Adrenal gland (tissue), 12 donors: ENCODE results near the gene EVPL. TPM values are rescaled to one million over a fixed set of nuclear protein-coding genes. Genes with fewer than 3 reads are reported as not detected.

Experiments used
- DNase-seq, 7 donors: peaks; one replicate each; pipeline ENCODE4 v3.0.0-alpha.2; 2019 to 2020
- H3K27ac ChIP-seq, 5 donors: fragments of 200-600 bp; sonication (generic) in 4 of 5; 1 replicate in 3 of 5; 2 replicates in 2 of 5; pipeline versions ENCODE4 v1.5.1 to v1.8.0; 2016 to 2020; ENCODE audit warnings: mild to moderate bottlenecking in 1 of 5
- H3K27me3 ChIP-seq: fragments of 200-600 bp; 2 replicates; pipeline ENCODE4 v1.8.0; 2021
- H3K36me3 ChIP-seq, 2 donors: fragments of 200-600 bp; replicated peaks in 1 of 2; 1 replicate in 1 of 2; 2 replicates in 1 of 2; pipeline versions ENCODE4 v1.5.1 to v1.8.0; 2018 to 2022
- H3K4me1 ChIP-seq, 2 donors: fragments of 200-600 bp; replicated peaks in 1 of 2; 1 replicate in 1 of 2; 2 replicates in 1 of 2; pipeline versions ENCODE4 v1.5.1 to v1.8.0; 2018 to 2021
- H3K4me3 ChIP-seq, 4 donors: fragments of 200-600 bp; sonication (generic) in 3 of 4; one replicate each; pipeline ENCODE4 v1.5.1; 2016 to 2018
- H3K9me3 ChIP-seq, 3 donors: fragments of 200-600 bp; sonication (generic) in 1 of 3; replicated peaks in 1 of 3; 1 replicate in 2 of 3; 2 replicates in 1 of 3; pipeline versions ENCODE4 v1.5.1 to v1.8.0; 2016 to 2021
- POLR2A ChIP-seq, 2 donors: fragments of 450-650 bp; IDR thresholded peaks; one replicate each; pipeline ENCODE4 v1.6.1; 2017; ENCODE audit warnings: antibody characterized with exemption in 2 of 2, mild to moderate bottlenecking in 2 of 2, moderate library complexity in 1 of 2
- WGBS, 4 donors: extraction: QIAGEN DNeasy Blood & Tissue Kit in 2 of 4; methylation state at CpG; one replicate each; pipeline versions ENCODE4 v1.1.5 to v1.1.7; 2013 to 2017; 5-methylcytosine and 5-hydroxymethylcytosine counted together
- intact Hi-C, 2 donors: fragments of 100-400 bp; cut with DNase I; formaldehyde crosslinking; loops; one replicate each; pipeline versions ENCODE4 v1.14.1 to v1.15.0; 2022 to 2023
- polyA plus RNA-seq, 3 donors: library from polyadenylated mRNA; stranded (reverse); fragments of 200-250 nt in 2 of 3; fragments of 350-450 nt in 1 of 3; fragmentation: Illumina TruSeq in 1 of 3; extraction: RNeasy Lipid Tissue Mini Kit (QIAGEN cat#74804) in 1 of 3; gene quantifications; one replicate each; pipeline ENCODE4 v1.2.3, GENCODE V29; 2013 to 2014
- total RNA-seq, 9 donors: library from RNA; depleted of rRNA in 4 of 9; stranded (reverse); fragments of >200 nt in 4 of 9; fragments of 120-200 nt in 1 of 9; fragmentation: NEBNext Ultra II Directional in 1 of 9; extraction: Animal tissue kit (Norgen Biotek cat#: 25700) in 1 of 9; gene quantifications; one replicate each; pipeline versions ENCODE4 v1.1.0 to v1.2.4, GENCODE V29; 2013 to 2023
- TF ChIP-seq, protein P1 (sequence below), 6 experiments: fragments of 450-650 bp in 4 of 6; fragments of 200-600 bp in 2 of 6; sonication (generic) in 1 of 6; IDR thresholded peaks; 1 replicate in 5 of 6; 2 replicates in 1 of 6; pipeline versions ENCODE4 v1.5.1 to v1.8.0; 2016 to 2021; ENCODE audit warnings: antibody characterized with exemption in 6 of 6, mild to moderate bottlenecking in 2 of 6, moderate library complexity in 1 of 6
- donor health status: healthy with polysubstance abuse.
- donor health status: Bipolar disorder and iron deficiency.
- donor health status: DM: yes; HTN: yes; CAD: no.
- donor health status: DM: no; HTN: no; CAD: no.
- donor health status: DM: no; HTN: no; CAD: no.
- donor health status: DM: yes; HTN: yes; CAD: no.

Gene EVPL
- total and polyA plus RNA-seq, 12 donors = under 0.01 to 1.8 (median 0.27) TPM; not detected in 2

DNA sequence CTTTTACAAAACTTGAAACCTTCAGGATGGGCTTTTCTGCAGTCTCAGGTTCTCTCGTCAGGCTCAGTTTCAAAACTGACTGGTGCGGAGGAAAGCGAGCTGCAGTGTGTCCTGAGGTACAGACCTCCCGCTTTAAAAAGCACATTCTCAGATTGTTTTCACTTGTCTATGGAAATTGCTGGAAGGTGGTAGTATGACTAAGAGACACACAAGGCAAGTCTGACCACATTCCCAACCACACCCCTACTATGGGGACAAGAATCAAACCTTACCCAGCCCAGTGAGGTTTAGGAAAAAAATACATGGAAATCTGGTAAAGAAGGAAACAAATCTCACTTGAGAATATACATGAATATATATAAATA, 27.0 kb upstream of the EVPL start:
- Histone ChIP-seq H3K9me3 (no peaks in the 10 kb centered on the region), H3K36me3 (peaks cover 0 to 93% of the 10 kb centered on the region in 2 donors), H3K27me3 (no peaks in the 10 kb centered on the region), H3K4me3 (no peak overlapping the region), H3K27ac (no peak overlapping the region), H3K4me1 (no peaks in the 10 kb centered on the region)
- DNase-seq = no peak
- WGBS, 4 donors = 96 to 100% (median 97%) methylated on average over 4 of the region's 4 CpGs
- intact Hi-C loops = no loop called here
- TF ChIP-seq, protein P1, sequence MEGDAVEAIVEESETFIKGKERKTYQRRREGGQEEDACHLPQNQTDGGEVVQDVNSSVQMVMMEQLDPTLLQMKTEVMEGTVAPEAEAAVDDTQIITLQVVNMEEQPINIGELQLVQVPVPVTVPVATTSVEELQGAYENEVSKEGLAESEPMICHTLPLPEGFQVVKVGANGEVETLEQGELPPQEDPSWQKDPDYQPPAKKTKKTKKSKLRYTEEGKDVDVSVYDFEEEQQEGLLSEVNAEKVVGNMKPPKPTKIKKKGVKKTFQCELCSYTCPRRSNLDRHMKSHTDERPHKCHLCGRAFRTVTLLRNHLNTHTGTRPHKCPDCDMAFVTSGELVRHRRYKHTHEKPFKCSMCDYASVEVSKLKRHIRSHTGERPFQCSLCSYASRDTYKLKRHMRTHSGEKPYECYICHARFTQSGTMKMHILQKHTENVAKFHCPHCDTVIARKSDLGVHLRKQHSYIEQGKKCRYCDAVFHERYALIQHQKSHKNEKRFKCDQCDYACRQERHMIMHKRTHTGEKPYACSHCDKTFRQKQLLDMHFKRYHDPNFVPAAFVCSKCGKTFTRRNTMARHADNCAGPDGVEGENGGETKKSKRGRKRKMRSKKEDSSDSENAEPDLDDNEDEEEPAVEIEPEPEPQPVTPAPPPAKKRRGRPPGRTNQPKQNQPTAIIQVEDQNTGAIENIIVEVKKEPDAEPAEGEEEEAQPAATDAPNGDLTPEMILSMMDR (IDR thresholded peaks at IDR 0.05) = no peak
- no peak for TF ChIP-seq POLR2A (IDR thresholded peaks at IDR 0.05)

DNA sequence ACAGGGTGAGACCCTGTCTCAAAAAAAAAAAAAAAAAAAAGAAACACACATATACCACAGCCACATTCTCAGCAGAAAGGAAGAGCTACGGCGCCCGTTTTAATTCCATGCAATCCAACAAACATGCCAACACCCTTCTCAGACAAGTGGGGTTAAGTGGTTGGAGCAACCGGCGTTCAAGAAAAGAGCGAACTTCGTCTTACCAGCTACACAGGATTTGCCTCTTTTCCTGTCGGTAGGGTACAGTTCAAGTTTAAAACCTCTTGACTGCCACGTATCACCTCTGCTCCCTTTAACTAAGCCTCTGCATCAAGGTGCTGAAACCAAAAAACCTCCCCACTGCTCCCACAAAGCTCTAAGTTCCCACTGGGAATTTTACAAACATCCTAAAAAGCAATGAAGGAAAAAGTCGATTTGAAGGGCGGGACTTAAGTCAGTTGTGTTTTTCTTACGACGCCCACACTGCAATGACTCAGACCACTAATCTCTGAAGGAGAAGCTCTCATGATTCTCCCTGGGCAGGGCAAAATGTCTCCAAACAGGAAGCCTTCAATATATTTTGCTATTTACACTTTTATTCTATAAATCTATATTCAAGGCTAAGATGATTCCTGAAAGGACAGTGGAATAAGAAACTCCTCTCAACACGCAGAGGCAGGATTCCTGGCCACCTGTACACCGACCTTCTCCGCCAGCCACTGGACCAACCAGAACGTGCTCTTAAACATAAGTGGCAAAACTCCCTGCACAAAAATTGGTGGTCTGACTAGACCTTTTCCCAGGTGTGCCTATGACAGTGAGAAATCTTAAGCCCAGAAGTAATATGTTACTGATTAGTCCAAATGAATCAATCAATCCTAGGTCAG, 26.4 kb upstream of the EVPL start:
- intact Hi-C loops = no loop called here
- Histone ChIP-seq H3K4me1 (no peaks in the 10 kb centered on the region), H3K27ac (no peak overlapping the region), H3K9me3 (no peaks in the 10 kb centered on the region), H3K4me3 (no peak overlapping the region), H3K36me3 (peaks cover 0 to 93% of the 10 kb centered on the region in 2 donors), H3K27me3 (no peaks in the 10 kb centered on the region)
- WGBS, 4 donors = 78 to 85% (median 81%) methylated on average over 17 of the region's 17 CpGs
- TF ChIP-seq, protein P1 (IDR thresholded peaks at IDR 0.05) = no peak
- no peak for DNase-seq

DNA sequence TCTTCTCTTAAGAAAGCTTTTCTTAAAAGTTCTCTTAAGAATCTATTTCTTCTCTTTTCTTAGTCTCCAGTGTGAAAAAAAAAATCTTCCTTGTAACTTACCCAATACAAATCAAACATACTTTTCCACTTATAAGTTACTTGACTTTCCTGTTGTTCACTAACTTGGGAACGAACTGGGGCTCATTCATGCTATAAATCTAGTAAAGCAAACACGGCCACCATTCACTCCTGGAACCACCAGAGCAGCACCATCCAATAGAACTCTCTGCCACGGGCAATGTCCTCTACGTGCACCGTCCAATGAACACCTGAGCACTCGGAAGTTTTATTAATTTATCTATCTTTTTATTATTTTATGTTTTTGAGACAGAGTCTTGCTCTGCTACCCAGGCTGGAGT, 24.5 kb upstream of the EVPL start:
- H3K27me3 ChIP-seq = no peaks in the 10 kb centered on the region
- no peaks in the 10 kb centered on the region for H3K4me1 ChIP-seq
- H3K36me3 ChIP-seq = peaks cover 0 to 93% of the 10 kb centered on the region in 2 donors
- H3K4me3 ChIP-seq = no peak overlapping the region
- no peak for DNase-seq
- intact Hi-C loops = no loop called here
- H3K9me3 ChIP-seq = no peaks in the 10 kb centered on the region
- no peak overlapping the region for H3K27ac ChIP-seq
- WGBS, 4 donors = 85 to 89% (median 89%) methylated on average over 6 of the region's 6 CpGs
- no peak for TF ChIP-seq POLR2A (IDR thresholded peaks at IDR 0.05)
- TF ChIP-seq, protein P1 (IDR thresholded peaks at IDR 0.05) = no peak

DNA sequence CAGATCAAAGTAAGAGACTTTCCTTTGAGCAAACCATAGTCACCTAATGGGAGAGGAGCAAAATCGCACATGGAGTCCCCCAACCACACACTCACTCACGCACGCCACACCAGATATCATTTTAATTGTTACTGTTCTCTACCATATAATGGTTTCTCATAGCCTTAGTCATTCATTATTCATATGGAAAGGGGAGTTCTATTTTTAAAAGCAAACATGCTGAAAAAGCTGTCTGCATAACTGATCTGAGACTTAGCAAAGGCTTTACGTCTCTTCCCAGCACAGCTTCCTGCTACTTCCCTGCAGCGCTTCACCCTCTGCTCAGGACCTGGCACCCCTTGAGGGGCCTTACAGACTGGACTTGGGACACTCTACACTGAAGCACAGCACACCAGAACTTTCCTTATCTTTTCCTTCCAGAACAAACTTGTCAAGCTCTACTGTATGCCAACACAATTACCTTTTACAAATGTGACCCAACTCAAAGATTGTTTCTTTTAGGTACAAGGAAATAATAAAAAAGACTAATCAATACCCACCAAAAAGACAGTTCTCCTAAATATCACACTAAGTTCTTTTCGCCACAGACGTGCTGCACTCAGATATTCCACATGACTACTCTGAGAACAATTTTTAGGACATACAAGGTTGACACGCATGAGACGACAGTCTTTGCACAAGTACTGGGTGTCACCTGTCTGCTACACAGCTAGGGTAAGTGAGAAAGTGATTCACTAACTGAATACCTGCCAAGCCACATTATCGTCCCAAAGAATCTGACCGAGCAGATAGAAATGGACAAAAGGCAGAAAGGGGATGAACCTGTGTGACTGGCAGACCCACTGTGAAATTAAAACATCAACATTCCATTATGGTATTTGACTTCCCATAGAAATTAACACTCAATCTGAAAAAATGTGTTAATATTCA, 23.7 kb upstream of the EVPL start:
- peaks cover 0 to 93% of the 10 kb centered on the region in 2 donors for H3K36me3 ChIP-seq
- no peaks in the 10 kb centered on the region for H3K9me3 ChIP-seq
- no peak overlapping the region for H3K27ac ChIP-seq
- 81 to 83% (median 82%) methylated on average over 11 of the region's 11 CpGs for WGBS, 4 donors
- intact Hi-C loops = no loop called here
- H3K4me3 ChIP-seq = no peak overlapping the region
- TF ChIP-seq, protein P1 (IDR thresholded peaks at IDR 0.05) = no peak
- no peak for TF ChIP-seq POLR2A (IDR thresholded peaks at IDR 0.05)
- DNase-seq = no peak
- no peaks in the 10 kb centered on the region for H3K4me1 ChIP-seq
- no peaks in the 10 kb centered on the region for H3K27me3 ChIP-seq
